OCI-LY7 (cell line): Measurements from ENCODE around the gene GPR142. TPM values are rescaled to one million over a fixed set of nuclear protein-coding genes. Genes with fewer than 3 reads are reported as not detected.

Experiments used
- BruUV-seq: library from RNA; stranded (reverse); fragments of 400-500 nt; replicated peaks from 2 replicates; lab custom pipeline; 2021; lab: Mats Ljungman, UMichigan
- CTCF ChIA-PET: fragments of 300-600 bp; sonication (Branson Sonifier 250); formaldehyde crosslinking; loops from one replicate; lab custom pipeline; 2022; ENCODE audit warnings: antibody characterized with exemption; ENCODE audit not compliant: unreplicated experiment; lab: Charles Lee
- POLR2A ChIA-PET: fragments of 300-600 bp; sonication (Branson Sonifier 250); formaldehyde crosslinking; loops from one replicate; lab custom pipeline; 2022; ENCODE audit warnings: antibody characterized with exemption; lab: Charles Lee
- DNase-seq: peaks from one replicate; pipeline ENCODE4 v3.0.0-alpha.2; 2015; ENCODE audit warnings: low spot score
- H2AFZ ChIP-seq: fragments of 200-600 bp; sonication (generic), shearing (Covaris generic); 2 replicates; pipeline ENCODE4 v1.6.1; 2014; ENCODE audit warnings: mild to moderate bottlenecking, antibody characterized with exemption, low read length, moderate library complexity
- H3K27ac ChIP-seq: fragments of 200-600 bp; sonication (generic); 2 replicates; pipeline ENCODE4 v1.5.1; 2014; ENCODE audit warnings: mixed run types, low read depth, mild to moderate bottlenecking, moderate library complexity, low read length, inconsistent platforms; ENCODE audit not compliant: poor library complexity, severe bottlenecking
- H3K36me3 ChIP-seq: fragments of 200-600 bp; sonication (generic); 2 replicates; pipeline ENCODE4 v1.6.1; 2014; ENCODE audit warnings: mild to moderate bottlenecking, antibody characterized with exemption, low read length, moderate library complexity, mixed read lengths; ENCODE audit not compliant: insufficient read depth
- H3K4me1 ChIP-seq: fragments of 200-600 bp; sonication (generic); 2 replicates; pipeline ENCODE4 v1.5.1; 2014; ENCODE audit warnings: mild to moderate bottlenecking, low read length; ENCODE audit not compliant: insufficient read depth, poor library complexity, severe bottlenecking
- H3K4me2 ChIP-seq: fragments of 200-600 bp; sonication (generic); 2 replicates; pipeline ENCODE4 v1.6.1; 2014; ENCODE audit warnings: mild to moderate bottlenecking, low read length
- H3K4me3 ChIP-seq: fragments of 200-600 bp; sonication (generic); 2 replicates; pipeline ENCODE4 v1.5.1; 2014; ENCODE audit warnings: mild to moderate bottlenecking, low read depth, low read length; ENCODE audit not compliant: poor library complexity, severe bottlenecking
- H3K79me2 ChIP-seq: fragments of 200-600 bp; sonication (generic); 2 replicates; pipeline ENCODE4 v1.6.1; 2016; ENCODE audit warnings: low read depth, mild to moderate bottlenecking, low read length, moderate library complexity, mixed read lengths; ENCODE audit not compliant: insufficient read depth
- H3K9me2 ChIP-seq: fragments of 200-600 bp; sonication (generic); 2 replicates; pipeline ENCODE4 v1.6.1; 2016; ENCODE audit warnings: mild to moderate bottlenecking, low read length, mixed read lengths; ENCODE audit not compliant: insufficient read depth
- H3K9me3 ChIP-seq: fragments of 200-600 bp; sonication (generic); 2 replicates; pipeline ENCODE4 v1.6.1; 2014; ENCODE audit warnings: mild to moderate bottlenecking, mixed run types, low read length, mixed read lengths
- H4K20me1 ChIP-seq: fragments of 200-600 bp; sonication (generic); 2 replicates; pipeline ENCODE4 v1.6.1; 2014; ENCODE audit warnings: mild to moderate bottlenecking, antibody characterized with exemption, low read length, moderate library complexity, mixed read lengths; ENCODE audit not compliant: insufficient read depth
- CTCF ChIP-seq: fragments of 200-600 bp; sonication (generic); conservative IDR thresholded peaks from 2 replicates; pipeline ENCODE4 v1.5.1; 2014; ENCODE audit warnings: mild to moderate bottlenecking, antibody characterized with exemption, low read length, moderate library complexity, mixed read lengths
- EZH2phosphoT487 ChIP-seq: fragments of 200-600 bp; sonication (generic); IDR thresholded peaks from 2 replicates; pipeline ENCODE4 v1.6.1; 2018; ENCODE audit warnings: low read depth, borderline replicate concordance, mild to moderate bottlenecking, mixed run types, antibody characterized with exemption, low read length, moderate library complexity, mixed read lengths
- intact Hi-C: fragments of 100-400 bp; cut with micrococcal nuclease; formaldehyde crosslinking; loops from one replicate; pipeline ENCODE4 v1.10.0; 2022; ENCODE audit not compliant: unreplicated experiment
- total RNA-seq, 2 experiments: library from RNA; depleted of rRNA in 1 of 2; stranded (reverse); fragments of >200 nt in 1 of 2; shearing (Covaris generic) in 1 of 2; gene quantifications; 2 replicates each; pipeline ENCODE4 v1.2.3, GENCODE V29; 2014 to 2022

Gene GPR142
- total RNA-seq, 2 experiments from 2014 or later, result not detected

GRCh38 chr17:74328487-74328886 lies 38.8 kb upstream of the GPR142 start:
- DNase-seq, result no peak
- Histone ChIP-seq H3K36me3 (no peaks in the 10 kb centered on the region), H3K4me2 (no peak overlapping the region), H3K9me2 (no peaks in the 10 kb centered on the region), H3K4me1 (peaks cover 13% of the 10 kb centered on the region), H3K79me2 (no peaks in the 10 kb centered on the region), H3K27ac (no peak overlapping the region), H2AFZ (no peak overlapping the region), H4K20me1 (no peaks in the 10 kb centered on the region), H3K4me3 (no peak overlapping the region), H3K9me3 (no peaks in the 10 kb centered on the region)
- intact Hi-C loops, result no loop called here
- BruUV-seq, result no TSS peak
- TF ChIP-seq EZH2phosphoT487, result no peak
- no peak for TF ChIP-seq CTCF
- CTCF ChIA-PET, result no interaction called here
- POLR2A ChIA-PET, result no interaction called here

GRCh38 chr17:74329378-74329777 lies 37.9 kb upstream of the GPR142 start:
- H3K9me3 ChIP-seq, result no peaks in the 10 kb centered on the region
- CTCF ChIA-PET, result interaction anchor here (0.6 kb wide), 1 partner anchor 344 kb away, joined by 4 read pairs; no protein-coding TSS in a partner anchor
- no TSS peak for BruUV-seq

GRCh38 chr17:74330446-74330845 lies 36.9 kb upstream of the GPR142 start:
- Histone ChIP-seq H3K36me3 (no peaks in the 10 kb centered on the region), H3K4me3 (no peak overlapping the region), H3K4me2 (no peak overlapping the region), H4K20me1 (no peaks in the 10 kb centered on the region), H3K4me1 (peaks cover 13% of the 10 kb centered on the region), H3K9me3 (no peaks in the 10 kb centered on the region), H3K79me2 (no peaks in the 10 kb centered on the region), H3K27ac (no peak overlapping the region), H3K9me2 (no peaks in the 10 kb centered on the region), H2AFZ (no peak overlapping the region)
- POLR2A ChIA-PET, result no interaction called here
- CTCF ChIA-PET, result no interaction called here
- no peak for TF ChIP-seq EZH2phosphoT487
- no peak for TF ChIP-seq CTCF
- BruUV-seq, result no TSS peak
- no peak for DNase-seq
- intact Hi-C loops, result no loop called here

More at GRCh38 chr17:74329378-74329777, 37.9 kb upstream of the GPR142 start:
- Histone ChIP-seq H3K4me1 (peaks cover 13% of the 10 kb centered on the region), H4K20me1 (no peaks in the 10 kb centered on the region), H3K36me3 (no peaks in the 10 kb centered on the region), H3K9me2 (no peaks in the 10 kb centered on the region), H3K27ac (no peak overlapping the region), H3K4me3 (no peak overlapping the region), H3K4me2 (no peak overlapping the region), H3K79me2 (no peaks in the 10 kb centered on the region), H2AFZ (no peak overlapping the region)
- TF ChIP-seq CTCF (no peak), EZH2phosphoT487 (no peak)
- DNase-seq, result no peak
- POLR2A ChIA-PET, result no interaction called here
- intact Hi-C loops, result no loop called here
